HG03558 (cell line): ENCODE data around the gene VSIG1.

Experiments used
- ATAC-seq: cut with Tn5 transposase; IDR thresholded peaks from one replicate; pipeline ENCODE4 v1.9.1; 2021; ENCODE audit warnings: moderate number of reproducible peaks; ENCODE audit not compliant: unreplicated experiment; ENCODE audit errors: extremely low read depth

The VSIG1 gene

DNA sequence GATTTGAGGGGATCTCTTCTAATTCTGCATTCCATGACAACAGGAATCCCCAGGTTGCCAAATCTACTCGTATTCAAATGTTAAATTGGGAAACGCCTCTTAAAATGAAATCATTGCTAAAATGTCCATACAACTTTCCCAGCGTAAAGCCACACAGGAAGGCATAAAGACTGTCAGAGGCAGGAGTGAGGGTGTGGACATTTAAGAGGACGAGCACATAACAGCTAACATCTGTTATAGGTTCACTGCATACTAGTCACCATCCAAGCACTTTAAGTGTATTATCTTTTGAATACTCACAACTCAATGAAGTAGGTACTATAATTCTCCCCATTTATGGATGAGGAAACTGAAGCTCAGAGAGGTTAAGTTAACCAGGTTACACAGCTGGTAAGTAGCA, 82.3 kb downstream of the VSIG1 start:
- ATAC-seq = no peak
